PFSK-1 (cell line): ENCODE data around the gene PAQR5.

Experiments
- FOXP2 ChIP-seq: optimal IDR thresholded peaks from 2 replicates; pipeline ENCODE3; 2011; ENCODE audit warnings: borderline replicate concordance, control low read depth, inconsistent platforms; ENCODE audit not compliant: insufficient read depth; ENCODE audit errors: extremely low read length, extremely low read depth
- POLR2AphosphoS5 ChIP-seq: IDR thresholded peaks from 2 replicates; pipeline ENCODE4 v1.6.1; 2012; ENCODE audit warnings: low read depth, mild to moderate bottlenecking, control low read depth, low read length, moderate library complexity
- SIN3A ChIP-seq: IDR thresholded peaks from 2 replicates; pipeline ENCODE4 v1.6.1; 2012; ENCODE audit warnings: mild to moderate bottlenecking, low read length, moderate library complexity, borderline replicate concordance; ENCODE audit not compliant: insufficient read depth
- TAF1 ChIP-seq: IDR thresholded peaks from 2 replicates; pipeline ENCODE4 v1.6.1; 2012; ENCODE audit warnings: low read length, control low read depth, borderline replicate concordance; ENCODE audit not compliant: insufficient read depth
- TF ChIP-seq, protein P1 (sequence below), 2 experiments: IDR thresholded peaks; 2 replicates each; pipeline versions ENCODE4 v1.6.1 to v1.8.0; 2011 to 2012; ENCODE audit warnings: low read depth in 2 of 2, low read length in 2 of 2, control low read depth in 1 of 2, inconsistent platforms in 1 of 2, mild to moderate bottlenecking in 1 of 2, moderate library complexity in 1 of 2; ENCODE audit not compliant: insufficient read depth in 1 of 2

Gene PAQR5

GRCh38 chr15:69435985-69436384, 137.3 kb downstream of the PAQR5 start:
- no peak for TF ChIP-seq POLR2AphosphoS5
- TF ChIP-seq TAF1: no peak
- TF ChIP-seq SIN3A: no peak
- no peak for TF ChIP-seq FOXP2
- TF ChIP-seq, protein P1, sequence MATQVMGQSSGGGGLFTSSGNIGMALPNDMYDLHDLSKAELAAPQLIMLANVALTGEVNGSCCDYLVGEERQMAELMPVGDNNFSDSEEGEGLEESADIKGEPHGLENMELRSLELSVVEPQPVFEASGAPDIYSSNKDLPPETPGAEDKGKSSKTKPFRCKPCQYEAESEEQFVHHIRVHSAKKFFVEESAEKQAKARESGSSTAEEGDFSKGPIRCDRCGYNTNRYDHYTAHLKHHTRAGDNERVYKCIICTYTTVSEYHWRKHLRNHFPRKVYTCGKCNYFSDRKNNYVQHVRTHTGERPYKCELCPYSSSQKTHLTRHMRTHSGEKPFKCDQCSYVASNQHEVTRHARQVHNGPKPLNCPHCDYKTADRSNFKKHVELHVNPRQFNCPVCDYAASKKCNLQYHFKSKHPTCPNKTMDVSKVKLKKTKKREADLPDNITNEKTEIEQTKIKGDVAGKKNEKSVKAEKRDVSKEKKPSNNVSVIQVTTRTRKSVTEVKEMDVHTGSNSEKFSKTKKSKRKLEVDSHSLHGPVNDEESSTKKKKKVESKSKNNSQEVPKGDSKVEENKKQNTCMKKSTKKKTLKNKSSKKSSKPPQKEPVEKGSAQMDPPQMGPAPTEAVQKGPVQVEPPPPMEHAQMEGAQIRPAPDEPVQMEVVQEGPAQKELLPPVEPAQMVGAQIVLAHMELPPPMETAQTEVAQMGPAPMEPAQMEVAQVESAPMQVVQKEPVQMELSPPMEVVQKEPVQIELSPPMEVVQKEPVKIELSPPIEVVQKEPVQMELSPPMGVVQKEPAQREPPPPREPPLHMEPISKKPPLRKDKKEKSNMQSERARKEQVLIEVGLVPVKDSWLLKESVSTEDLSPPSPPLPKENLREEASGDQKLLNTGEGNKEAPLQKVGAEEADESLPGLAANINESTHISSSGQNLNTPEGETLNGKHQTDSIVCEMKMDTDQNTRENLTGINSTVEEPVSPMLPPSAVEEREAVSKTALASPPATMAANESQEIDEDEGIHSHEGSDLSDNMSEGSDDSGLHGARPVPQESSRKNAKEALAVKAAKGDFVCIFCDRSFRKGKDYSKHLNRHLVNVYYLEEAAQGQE (IDR thresholded peaks at IDR 0.05; ENCODE audit: insufficient read depth in 1 of 2, low read depth in 2 of 2, low read length in 2 of 2): no peak

DNA sequence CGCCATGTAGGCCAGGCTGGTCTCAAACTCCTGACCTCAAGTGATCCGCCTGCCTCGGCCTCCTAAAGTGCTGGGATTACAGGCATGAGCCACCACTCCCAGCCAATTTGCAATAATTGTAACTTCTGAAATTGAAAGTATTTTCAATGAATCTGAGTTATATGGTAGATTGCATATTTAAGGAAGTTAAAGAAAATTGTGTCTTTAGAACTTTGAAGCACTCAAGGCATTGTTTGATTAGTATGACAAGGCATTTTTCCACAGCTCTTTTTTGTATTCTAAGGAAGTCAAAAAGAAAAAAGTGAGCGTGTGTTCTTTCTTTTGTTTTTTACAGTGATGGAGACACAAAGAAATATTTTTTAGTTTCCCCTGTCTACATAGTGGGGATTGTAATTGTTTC, 138.2 kb downstream of the PAQR5 start:
- TF ChIP-seq TAF1 (no peak), FOXP2 (no peak), SIN3A (no peak), POLR2AphosphoS5 (no peak)
- TF ChIP-seq, protein P1 (IDR thresholded peaks at IDR 0.05; ENCODE audit: insufficient read depth in 1 of 2, low read depth in 2 of 2, low read length in 2 of 2): no peak

DNA sequence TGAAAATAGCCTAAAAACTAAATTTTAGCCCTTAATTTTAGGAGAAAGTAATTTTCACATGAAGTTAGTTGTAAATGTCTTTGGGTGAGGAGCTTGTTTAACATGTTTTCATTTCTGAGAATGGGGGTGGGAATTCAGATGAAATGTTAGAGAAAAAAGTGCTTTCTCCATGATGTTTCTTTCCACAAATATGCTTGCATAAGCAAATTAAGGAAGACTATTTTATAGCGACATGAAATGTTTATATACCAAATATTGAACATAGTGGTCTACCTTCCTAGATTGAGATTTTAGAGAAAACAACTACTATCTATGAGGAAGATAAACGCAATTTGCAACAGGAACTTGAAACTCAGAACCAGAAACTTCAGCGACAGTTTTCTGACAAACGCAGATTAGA, 140.9 kb downstream of the PAQR5 start:
- TF ChIP-seq, protein P1 (IDR thresholded peaks at IDR 0.05; ENCODE audit: insufficient read depth in 1 of 2, low read depth in 2 of 2, low read length in 2 of 2): no peak
- TF ChIP-seq POLR2AphosphoS5: no peak
- TF ChIP-seq SIN3A: no peak
- TF ChIP-seq TAF1: no peak
- no peak for TF ChIP-seq FOXP2

GRCh38 chr15:69443032-69443611, 144.4 kb downstream of the PAQR5 start:
- TF ChIP-seq FOXP2: no peak
- TF ChIP-seq SIN3A: no peak
- TF ChIP-seq POLR2AphosphoS5: no peak
- TF ChIP-seq TAF1: no peak
- TF ChIP-seq, protein P1 (IDR thresholded peaks at IDR 0.05; ENCODE audit: insufficient read depth in 1 of 2, low read depth in 2 of 2, low read length in 2 of 2): no peak

- TF ChIP-seq, protein P1 (IDR thresholded peaks at IDR 0.05; ENCODE audit: insufficient read depth in 1 of 2, low read depth in 2 of 2, low read length in 2 of 2): no peak
Measured at GRCh38 chr15:69444686-69445085, 146.0 kb downstream of the PAQR5 start.
